GM18499 (cell line): ENCODE measurements around the gene IAPP.
"Not testable (repeated sequence)": the region's sequence is repeated elsewhere in the genome, so short reads cannot be mapped to it uniquely, and the experiment has no call there.

Source experiments
- ATAC-seq: cut with Tn5 transposase; IDR thresholded peaks from one replicate; pipeline ENCODE4 v1.9.1; 2021; ENCODE audit warnings: moderate number of reproducible peaks; ENCODE audit not compliant: insufficient read depth, unreplicated experiment

IAPP gene

DNA sequence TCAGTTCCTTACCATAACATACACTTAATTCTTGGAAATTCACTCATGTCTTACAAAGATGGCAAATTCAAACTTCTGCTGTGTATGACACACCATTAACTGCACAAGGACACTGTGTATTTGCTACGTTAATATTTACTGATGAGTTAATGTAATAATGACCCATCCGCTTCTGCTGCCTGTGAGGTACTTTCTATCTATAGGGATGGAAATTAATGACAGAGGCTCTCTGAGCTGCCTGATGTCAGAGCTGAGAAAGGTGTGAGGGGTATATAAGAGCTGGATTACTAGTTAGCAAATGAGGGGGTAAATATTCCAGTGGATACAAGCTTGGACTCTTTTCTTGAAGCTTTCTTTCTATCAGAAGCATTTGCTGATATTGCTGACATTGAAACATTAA is at the start of gene IAPP:
TSS of gene IAPP (plus strand) at position 301 of the 400 bp plus-strand sequence. CDS start 450 bp downstream, outside the sequence.
- no peak for ATAC-seq

DNA sequence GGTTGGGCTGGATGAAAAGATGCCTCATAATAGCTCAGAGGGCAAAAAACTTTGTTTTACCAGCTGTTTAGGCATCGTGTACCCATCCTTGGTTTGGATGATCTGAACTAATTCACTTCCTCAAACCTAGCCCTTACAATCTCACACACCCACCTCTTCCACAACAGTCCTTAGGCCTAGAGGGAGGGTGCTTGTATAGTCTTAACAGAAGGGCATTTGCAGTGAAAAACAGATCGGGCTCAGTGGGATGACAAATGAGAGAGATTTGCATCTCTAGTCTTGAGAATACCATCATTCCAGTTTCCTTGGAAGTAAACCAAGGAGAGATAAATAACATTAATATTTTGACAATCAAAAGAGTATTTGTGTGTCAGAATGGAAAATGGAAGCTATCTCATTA is 49.0 kb upstream of the IAPP start:
- ATAC-seq, result no peak

DNA sequence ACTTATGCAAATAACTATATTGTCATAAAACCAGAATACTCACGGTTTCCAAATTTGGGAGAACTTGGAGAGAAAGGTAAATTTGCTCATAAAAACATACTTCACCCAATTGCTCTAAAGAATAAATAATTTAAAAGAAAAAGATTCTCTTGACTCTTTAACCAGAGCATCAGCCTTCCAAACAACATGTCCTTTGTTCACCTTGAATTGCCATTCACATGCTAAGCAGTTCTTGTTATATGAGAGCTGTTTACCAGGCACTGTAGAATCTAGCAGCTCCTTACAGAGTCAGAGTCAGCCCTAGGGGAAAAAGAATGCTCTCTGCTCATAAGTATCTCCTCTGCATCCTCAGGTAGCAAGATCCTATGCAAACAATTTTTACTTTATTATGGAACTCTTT is 48.2 kb upstream of the IAPP start:
- no peak for ATAC-seq

DNA sequence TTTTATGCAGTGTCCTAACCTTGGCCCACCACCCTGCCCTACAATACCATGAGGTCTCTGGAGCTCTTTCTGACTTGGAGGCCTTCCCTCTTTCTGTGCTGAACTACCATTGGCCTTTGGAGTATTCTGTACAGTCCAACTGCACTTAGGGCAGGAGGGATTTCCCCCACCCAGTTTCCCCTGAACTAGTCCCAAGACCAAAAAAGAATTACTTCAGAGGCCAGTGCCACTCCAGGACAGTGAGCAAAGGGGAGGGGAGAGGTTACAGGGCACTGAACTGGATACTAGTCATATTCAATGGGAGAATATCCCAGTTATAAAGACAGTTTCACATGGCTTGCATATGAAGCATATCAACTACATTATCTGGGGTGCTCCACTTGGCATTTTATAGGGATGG is 44.1 kb upstream of the IAPP start:
- no peak for ATAC-seq

DNA sequence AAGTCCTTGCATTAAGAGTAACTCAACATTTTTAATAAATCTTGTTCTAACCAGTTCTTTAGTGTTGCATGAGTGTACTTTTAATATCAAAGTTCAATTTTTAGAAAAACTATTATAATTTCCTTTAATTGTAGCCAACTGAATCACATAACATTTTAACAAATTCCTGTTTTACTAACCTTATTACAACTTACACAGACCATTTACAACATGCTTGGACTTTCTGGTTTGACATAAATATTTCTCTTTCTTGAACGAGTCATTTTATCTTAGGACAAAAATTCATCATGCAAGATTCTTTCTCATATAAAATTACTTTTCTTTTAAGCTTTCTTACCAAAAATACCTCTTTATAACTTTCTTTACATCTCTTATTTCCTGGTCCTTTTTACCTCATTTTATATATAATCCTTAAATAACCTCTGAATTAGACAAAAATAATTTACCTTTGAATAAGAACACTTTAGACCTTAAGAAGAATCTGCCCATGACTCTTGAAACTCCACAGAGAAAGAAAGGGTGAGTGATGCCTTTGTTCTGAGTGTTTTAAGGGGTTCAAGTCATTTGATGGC is 41.9 kb upstream of the IAPP start:
- ATAC-seq, result no peak

DNA sequence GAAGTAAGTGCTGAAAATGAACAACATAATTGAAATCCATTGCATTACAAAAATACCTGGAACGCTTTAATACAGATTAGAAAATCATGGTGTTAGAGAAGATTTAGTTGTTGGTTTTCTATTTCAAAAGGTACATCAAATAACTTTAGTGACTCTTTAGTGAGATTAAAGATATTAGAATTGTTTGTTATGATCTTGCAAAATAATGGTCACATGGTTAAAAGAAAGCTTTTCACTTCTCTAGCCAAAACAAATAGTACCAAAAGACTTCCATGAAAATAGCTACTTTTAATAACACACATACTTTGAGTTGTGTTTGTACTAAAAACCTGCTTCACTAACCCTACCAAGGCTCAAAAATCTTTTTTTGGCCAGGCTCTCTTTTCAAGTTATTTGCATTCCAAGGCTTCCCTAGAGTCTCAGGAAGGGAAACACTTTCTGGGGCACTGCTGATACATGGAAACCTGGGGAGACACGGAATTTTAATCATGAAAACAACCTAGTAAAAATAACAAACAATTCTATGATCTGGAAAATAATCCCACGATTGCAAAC is 37.9 kb upstream of the IAPP start, which contains the start of gene SLCO1A2:
TSS of gene SLCO1A2 (minus strand) at position 147 of the 555 bp plus-strand sequence. CDS start 270 bp downstream, outside the sequence.
- ATAC-seq, result no peak

DNA sequence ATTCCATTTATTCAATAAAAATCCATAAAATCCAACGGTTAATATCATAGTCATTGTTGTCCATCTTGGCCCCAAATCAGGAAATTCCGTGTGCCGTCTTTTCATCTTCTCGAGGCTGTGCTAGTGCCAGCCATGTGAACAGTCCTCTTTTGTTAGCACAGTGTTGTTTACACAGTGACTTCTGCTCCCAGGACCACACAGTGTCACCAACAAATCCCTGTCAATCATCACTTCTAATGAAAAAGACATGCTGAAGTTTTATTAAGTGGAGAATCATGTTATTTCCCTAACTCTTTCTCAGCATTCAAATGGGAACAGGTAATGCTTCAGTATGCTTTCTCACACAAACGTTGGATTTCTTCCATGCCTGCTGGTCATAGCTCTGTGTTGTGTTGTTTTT is 36.0 kb upstream of the IAPP start:
- ATAC-seq, result no peak

DNA sequence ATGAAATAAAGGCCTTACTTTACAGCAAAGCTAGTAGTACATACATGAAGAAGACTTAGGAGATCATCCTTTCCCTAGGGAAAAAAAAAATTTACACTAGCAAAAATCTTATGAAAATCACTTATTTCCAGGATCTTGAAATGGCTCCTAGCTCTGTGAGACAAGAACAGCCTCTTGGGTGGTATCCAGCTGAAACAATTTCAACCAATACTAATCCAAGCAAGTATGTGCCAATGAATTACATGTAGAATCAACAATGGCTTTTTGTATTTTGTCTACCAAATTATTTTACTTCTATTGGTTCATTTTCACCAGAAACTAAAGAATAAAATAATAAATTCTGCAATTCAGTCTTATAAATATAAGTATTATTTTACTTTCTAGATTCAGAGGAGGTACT is 35.2 kb upstream of the IAPP start:
- no peak for ATAC-seq

DNA sequence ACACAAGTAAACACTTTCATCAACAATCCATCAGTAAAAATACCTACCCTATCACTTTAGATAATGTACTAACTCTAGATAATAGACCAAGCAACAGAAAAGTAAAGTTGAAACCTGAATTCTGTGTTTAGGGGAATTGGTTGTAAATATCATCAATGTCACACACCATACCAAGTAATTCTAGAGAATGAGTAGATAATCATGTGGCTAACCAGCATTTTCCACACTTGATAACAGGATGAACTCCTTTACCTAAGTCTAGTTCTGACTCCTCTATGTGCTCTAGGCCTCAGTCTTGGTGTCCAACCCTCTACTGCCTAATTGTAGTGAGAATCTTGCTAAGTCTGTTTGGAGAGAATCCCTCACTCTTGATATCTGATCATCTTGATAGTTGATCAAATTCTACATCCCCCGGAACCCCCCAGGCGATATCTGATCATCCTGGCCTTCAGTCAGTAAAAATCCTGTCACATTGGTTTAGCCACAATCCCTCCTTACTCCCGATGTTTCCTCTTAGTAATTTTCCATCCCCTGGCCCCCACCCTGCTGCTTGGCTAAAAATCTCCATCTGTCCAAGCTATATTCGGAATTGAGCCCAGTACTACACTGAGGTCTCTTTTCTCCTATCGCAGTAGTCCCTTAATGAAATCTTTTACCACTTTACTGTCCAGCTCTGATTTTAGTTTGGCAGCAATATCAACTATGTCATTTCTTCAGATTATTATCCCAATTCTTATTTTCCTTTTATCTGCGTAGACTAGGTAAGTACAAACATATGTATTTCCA is 34.5 kb upstream of the IAPP start:
- ATAC-seq, result no peak

DNA sequence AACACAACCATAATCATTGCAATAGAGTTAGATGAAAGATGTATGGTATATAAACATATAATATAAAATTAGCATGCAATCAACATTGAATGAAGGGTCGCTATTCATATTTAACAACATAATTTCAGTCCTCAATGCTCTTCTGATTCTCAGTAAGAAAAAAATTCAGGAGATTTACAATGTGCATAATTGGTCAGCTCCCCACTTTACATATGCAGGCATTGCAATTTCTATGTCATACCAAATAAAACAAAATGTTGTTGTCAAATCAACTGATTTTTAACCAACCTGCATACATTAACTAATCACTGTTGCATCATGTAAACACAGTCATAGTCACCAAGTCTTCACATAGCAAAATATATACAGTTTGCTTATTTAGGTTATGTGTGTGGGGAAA is 32.8 kb upstream of the IAPP start:
- no peak for ATAC-seq

DNA sequence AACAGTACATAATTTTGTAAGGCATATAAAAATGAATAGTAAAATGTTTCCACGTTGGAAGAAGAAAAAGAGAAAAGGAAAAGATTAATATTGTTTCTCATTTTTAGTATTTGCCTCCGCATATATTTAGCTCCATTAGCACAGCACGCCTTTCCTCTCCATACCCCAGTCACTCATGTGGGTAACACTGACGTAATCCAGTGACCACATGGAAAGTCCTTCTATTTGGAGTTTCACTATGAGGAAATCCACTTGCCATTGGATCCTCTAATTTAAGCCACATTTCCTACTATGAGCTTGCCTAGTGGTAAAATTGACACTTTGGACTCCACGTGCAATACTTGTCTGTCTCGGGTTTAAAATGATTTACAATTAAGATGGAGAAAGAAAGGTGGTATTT is 32.3 kb upstream of the IAPP start:
- ATAC-seq, result no peak

DNA sequence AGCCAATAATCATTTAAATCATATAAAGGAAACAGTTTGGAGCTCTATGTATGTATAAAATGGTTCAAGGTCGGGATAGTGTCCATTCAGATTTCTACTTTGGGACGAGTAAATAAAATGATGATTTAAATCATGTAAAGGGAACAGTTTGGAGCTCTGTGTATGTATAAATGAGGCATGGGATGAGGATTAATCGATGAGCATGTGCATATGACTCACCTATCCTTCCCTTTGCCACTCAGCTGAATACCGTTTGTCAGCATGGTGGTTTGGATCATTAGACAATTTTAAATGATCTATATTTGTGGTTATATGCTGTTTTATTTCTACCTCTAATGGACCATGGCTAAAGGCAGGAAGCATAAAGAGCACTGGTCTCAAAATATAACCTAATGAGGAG is 30.9 kb upstream of the IAPP start:
- ATAC-seq, result no peak

DNA sequence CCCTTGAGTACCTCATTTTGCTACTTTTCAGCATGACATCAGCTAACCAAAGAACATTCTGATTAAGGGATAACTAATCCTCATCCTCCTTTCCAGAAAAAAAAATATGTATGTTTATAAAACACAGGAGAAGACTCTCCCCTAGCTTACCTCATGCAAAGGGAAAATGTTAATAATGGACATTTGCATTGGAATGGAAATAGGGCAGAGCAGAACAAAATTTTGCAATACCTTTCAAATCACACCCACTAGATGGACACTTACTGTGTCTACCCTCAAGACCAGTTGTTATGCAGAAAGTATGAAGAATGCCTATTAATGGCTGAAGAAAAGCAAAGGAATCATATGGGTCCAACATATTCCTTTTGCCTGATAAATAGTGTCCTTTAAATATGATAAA is 29.1 kb upstream of the IAPP start:
- no peak for ATAC-seq

DNA sequence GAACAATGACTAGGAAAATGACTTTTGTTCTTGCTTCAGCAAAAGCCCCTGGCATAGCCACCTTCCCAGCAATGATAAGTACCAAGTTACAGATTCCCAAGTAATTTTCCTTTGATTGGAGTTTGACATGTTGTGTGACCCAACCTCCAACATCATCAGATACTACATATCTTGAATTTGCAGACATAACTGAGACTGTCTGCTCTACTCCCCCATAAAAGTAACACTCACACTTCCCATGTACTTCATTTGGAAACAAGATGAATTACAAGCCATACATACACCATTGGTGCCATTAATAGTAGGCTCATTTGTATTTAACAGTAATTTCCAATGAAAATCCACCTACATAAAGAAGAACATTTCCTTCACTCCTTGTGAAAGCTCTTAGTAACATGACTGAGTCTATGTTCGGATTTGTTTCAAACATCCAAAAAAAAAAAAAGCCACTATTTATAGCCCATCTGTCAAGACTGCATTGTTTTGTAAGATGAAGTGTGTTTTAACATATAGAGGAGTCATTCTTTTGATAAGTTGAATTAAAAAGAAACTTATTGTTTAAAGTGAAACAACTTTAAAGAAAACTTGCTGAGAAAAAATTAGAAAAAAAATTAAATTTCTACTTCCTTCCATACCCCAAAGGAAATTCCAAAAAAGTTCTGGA is 26.0 kb upstream of the IAPP start:
- no peak for ATAC-seq

DNA sequence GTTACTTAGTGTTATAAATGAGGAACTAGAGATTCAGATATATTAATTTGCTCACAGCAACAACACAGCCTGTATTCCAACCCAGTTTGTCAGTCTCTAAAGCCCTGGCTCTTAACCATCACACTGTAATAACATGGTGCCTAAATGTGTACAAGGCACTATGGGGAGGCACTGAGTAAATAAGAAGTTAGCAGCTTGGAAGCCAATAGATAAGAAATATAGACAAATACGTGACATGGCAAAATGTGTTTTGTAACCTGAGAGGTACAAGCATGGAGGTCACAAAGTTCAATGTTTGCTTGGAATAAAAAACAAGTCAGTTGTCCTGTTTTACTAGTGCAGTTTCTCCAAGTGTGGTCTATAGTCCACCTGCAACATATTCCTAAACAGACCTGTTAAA is 21.7 kb upstream of the IAPP start:
- no peak for ATAC-seq

DNA sequence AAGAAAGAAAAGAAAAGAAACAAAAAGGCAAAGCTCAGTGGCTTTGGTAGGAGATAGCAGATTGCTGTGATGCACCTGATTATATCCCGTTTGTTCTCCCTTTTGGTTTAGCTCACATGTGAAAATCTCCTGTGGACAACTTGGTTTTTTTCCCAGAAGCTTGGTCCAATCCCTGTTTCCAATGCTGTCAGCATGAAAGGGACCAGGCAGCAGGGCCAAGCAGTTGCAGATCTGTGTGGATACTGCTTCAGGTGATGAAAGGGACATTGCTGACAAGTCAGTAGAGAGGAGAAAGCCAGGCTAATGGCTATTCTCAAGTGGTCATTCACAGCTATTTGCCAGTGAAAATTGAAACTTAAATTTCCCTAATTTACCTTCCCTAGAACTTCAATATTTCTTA is 19.2 kb upstream of the IAPP start:
- ATAC-seq, result no peak

DNA sequence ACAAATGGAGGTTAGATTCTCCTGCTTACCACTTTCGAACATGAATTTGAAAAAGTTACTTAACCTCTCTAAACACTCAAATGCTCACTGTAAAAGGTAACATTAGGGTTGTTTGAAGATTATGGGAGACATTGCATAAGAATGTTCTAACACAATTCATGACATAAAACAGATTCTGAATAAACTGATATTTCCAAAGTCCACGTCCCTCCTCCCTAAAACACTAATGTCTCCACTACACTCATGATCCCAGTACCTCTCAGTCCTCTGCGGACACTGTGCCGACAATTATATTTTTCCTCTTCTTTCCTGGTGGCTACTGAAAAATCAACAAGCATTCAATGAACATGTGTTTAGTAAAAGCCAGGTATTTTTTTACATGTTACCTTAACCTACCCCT is 18.8 kb upstream of the IAPP start:
- no peak for ATAC-seq

DNA sequence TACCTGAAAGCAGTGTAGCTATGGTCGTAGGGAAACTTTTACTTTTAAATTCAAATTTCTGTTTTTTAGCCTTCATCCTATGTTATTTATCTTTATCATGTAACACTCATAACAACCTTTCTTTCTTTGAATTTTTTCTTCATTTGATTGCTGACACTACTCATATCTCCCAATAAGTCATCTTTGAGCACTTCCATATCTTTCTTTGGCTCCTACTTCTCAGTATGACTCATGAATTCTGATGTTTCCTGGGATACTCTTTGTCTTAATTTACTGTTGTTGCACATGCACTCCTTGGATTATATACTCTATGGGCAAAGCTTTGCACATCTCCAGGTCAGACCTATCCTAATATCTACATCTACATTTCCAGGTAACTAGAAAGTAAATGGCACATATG is 18.1 kb upstream of the IAPP start:
- no peak for ATAC-seq

DNA sequence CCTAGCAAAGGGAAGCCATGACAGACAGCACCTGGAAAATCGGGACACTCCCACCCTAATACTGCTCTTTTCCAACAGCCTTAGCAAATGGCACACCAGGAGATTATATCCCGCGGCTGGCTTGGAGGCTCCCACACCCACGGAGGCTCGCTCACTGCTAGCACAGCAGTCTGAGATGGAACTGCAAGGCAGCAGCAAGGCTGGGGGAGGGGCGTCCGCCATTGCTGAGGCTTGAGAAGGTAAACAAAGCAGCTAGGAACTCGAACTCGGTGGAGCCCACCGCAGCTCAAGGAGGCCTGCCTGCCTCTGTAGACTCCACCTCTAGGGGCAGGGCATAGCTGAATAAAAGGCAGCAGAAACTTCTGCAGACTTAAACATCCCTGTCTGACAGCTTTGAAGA is 12.1 kb upstream of the IAPP start:
- ATAC-seq, result not testable (repeated sequence)

DNA sequence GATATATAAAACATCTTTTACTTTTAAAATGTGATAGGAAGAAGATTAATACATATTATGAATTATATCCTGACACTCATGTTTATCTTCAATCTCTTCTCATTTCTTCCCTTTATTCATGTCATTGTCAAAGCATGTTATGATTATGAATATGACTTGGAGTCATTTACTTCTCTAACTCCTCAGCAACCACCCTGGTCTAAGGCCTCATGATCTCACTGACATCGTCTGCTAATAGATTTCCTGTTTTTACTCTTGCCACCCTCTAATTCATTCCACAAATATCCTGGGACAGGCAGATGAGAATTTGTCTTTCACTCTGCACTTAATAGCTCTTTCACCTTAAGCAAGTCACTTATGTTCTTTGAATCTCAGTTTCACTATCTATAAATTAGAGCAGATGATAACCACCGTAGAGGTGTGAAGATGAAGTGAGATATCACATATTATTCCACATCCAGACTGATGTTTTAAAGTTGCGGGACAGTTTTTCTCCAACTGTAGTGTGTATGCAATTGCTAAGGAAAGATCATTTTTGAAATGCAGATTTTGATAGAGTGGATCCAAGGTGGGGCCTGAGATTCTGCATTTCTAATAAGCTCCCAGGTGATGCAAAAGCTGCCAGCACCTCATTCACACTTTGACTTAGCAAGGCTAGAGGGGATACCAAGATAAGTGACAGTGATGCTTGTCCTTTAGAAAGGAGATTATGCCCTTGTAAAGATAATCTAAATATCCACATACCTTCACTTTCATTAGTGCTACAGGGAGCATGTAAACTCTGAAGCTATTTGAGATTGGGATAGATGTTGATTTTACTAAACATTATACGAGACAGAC is 3.3 kb upstream of the IAPP start:
- no peak for ATAC-seq
